H1 (cell line): ENCODE measurements around the gene ING4. TPM values are rescaled to one million over a fixed set of nuclear protein-coding genes. Genes with fewer than 3 reads are reported as not detected.

Experiments
- CTCF ChIA-PET: fragments of 300-600 bp; sonication (Branson Sonifier 250); formaldehyde crosslinking; loops from one replicate; lab custom pipeline; 2021; ENCODE audit not compliant: partially characterized antibody; lab: Charles Lee
- POLR2A ChIA-PET: fragments of 300-600 bp; sonication (Branson Sonifier 250); formaldehyde crosslinking; loops from one replicate; lab custom pipeline; 2021; ENCODE audit warnings: inconsistent platforms; ENCODE audit not compliant: partially characterized antibody; lab: Charles Lee
- DNase-seq, 2 experiments: peaks; one replicate each; pipeline versions ENCODE4 v3.0.0 to v3.0.0-alpha.2; 2010 to 2022; ENCODE audit warnings: low spot score in 2 of 2, low read depth in 1 of 2, mixed read lengths in 1 of 2
- FAIRE-seq: peaks from 2 replicates; lab custom pipeline; 2011; peaks lifted over from hg19 to GRCh38; lab: Jason Lieb, UNC
- H2AFZ ChIP-seq: 2 replicates; pipeline ENCODE4 v1.8.1; 2012; ENCODE audit warnings: low read length, inconsistent platforms
- H2AK5ac ChIP-seq: 2 replicates; pipeline ENCODE4 v1.6.1; 2013; ENCODE audit warnings: low read depth, low read length
- H2BK120ac ChIP-seq: replicated peaks from 2 replicates; pipeline ENCODE3; 2013; ENCODE audit warnings: low read depth, low read length, inconsistent platforms
- H2BK12ac ChIP-seq: 2 replicates; pipeline ENCODE4 v1.6.1; 2013; ENCODE audit warnings: low read depth, low read length
- H2BK15ac ChIP-seq: 2 replicates; pipeline ENCODE4 v1.6.1; 2013; ENCODE audit warnings: low read length
- H2BK20ac ChIP-seq: 2 replicates; pipeline ENCODE4 v1.6.1; 2013; ENCODE audit warnings: low read length
- H2BK5ac ChIP-seq: 2 replicates; pipeline ENCODE4 v1.6.1; 2013; ENCODE audit warnings: low read depth, low read length
- H3K14ac ChIP-seq: 2 replicates; pipeline ENCODE4 v1.6.1; 2013; ENCODE audit warnings: inconsistent platforms; ENCODE audit not compliant: insufficient read length
- H3K18ac ChIP-seq: 2 replicates; pipeline ENCODE4 v1.6.1; 2013; ENCODE audit warnings: low read length; ENCODE audit errors: extremely low read depth
- H3K23ac ChIP-seq: 2 replicates; pipeline ENCODE4 v1.6.1; 2013; ENCODE audit warnings: inconsistent platforms; ENCODE audit not compliant: insufficient read length
- H3K23me2 ChIP-seq: 2 replicates; pipeline ENCODE4 v1.6.1; 2013; ENCODE audit warnings: low read depth, low read length
- H3K27ac ChIP-seq: 2 replicates; pipeline ENCODE4 v1.6.1; 2011; ENCODE audit warnings: low read depth, low read length, inconsistent platforms
- H3K27me3 ChIP-seq, 4 experiments: replicated peaks in 1 of 4; 1 replicate in 1 of 4; 2 replicates in 3 of 4; pipeline versions ENCODE4 v1.6.1 to v1.8.1; 2011 to 2013; ENCODE audit warnings: low read length in 3 of 4, mild to moderate bottlenecking in 3 of 4, inconsistent platforms in 2 of 4, mixed read lengths in 2 of 4, moderate library complexity in 1 of 4; ENCODE audit not compliant: control insufficient read depth in 3 of 4, insufficient read depth in 3 of 4; ENCODE audit errors: extremely low read depth in 1 of 4
- H3K36me3 ChIP-seq, 4 experiments: 2 replicates each; pipeline versions ENCODE4 v1.6.1 to v1.8.1; 2011 to 2013; ENCODE audit warnings: mild to moderate bottlenecking in 4 of 4, low read length in 3 of 4, moderate library complexity in 2 of 4, control low read depth in 1 of 4, inconsistent platforms in 1 of 4; ENCODE audit not compliant: insufficient read depth in 4 of 4, control insufficient read depth in 2 of 4
- H3K4ac ChIP-seq: replicated peaks from 2 replicates; pipeline ENCODE3; 2013; ENCODE audit warnings: low read length, low read depth, mixed read lengths, inconsistent platforms; ENCODE audit not compliant: insufficient read length
- H3K4me1 ChIP-seq, 4 experiments: replicated peaks in 1 of 4; 1 replicate in 1 of 4; 2 replicates in 3 of 4; pipeline versions ENCODE4 v1.6.1 to v1.8.1; 2011 to 2013; ENCODE audit warnings: low read length in 3 of 4, inconsistent platforms in 2 of 4, mixed read lengths in 1 of 4; ENCODE audit not compliant: insufficient read depth in 4 of 4, control insufficient read depth in 3 of 4
- H3K4me2 ChIP-seq, 2 experiments: 2 replicates each; pipeline versions ENCODE4 v1.6.1 to v1.8.1; 2011 to 2013; ENCODE audit warnings: low read depth in 2 of 2, low read length in 2 of 2, control low read depth in 1 of 2, inconsistent platforms in 1 of 2, mild to moderate bottlenecking in 1 of 2; ENCODE audit not compliant: insufficient read depth in 1 of 2
- H3K4me3 ChIP-seq, 4 experiments: fragments of 200-600, 300-600 bp in 1 of 4; sonication (generic), shearing (Covaris generic), sonication (Bioruptor Twin) in 1 of 4; 2 replicates each; pipeline versions ENCODE4 v1.5.1 to v1.8.1; 2011 to 2016; ENCODE audit warnings: low read length in 4 of 4, low read depth in 3 of 4, control low read depth in 2 of 4, inconsistent platforms in 2 of 4, mild to moderate bottlenecking in 2 of 4, mixed read lengths in 1 of 4, moderate library complexity in 1 of 4; ENCODE audit not compliant: insufficient read depth in 2 of 4; ENCODE audit errors: extremely low read depth in 1 of 4
- H3K56ac ChIP-seq: replicated peaks from 2 replicates; pipeline ENCODE3; 2013; ENCODE audit warnings: low read depth, mild to moderate bottlenecking, mixed read lengths, low read length, inconsistent platforms; ENCODE audit not compliant: insufficient read length
- H3K79me1 ChIP-seq: 2 replicates; pipeline ENCODE4 v1.6.1; 2013; ENCODE audit warnings: low read depth, low read length, control low read depth
- H3K79me2 ChIP-seq, 2 experiments: 2 replicates each; pipeline versions ENCODE4 v1.6.1 to v1.8.1; 2012 to 2013; ENCODE audit warnings: low read length in 2 of 2, mild to moderate bottlenecking in 2 of 2, inconsistent platforms in 1 of 2; ENCODE audit not compliant: insufficient read depth in 2 of 2, control insufficient read depth in 1 of 2
- H3K9ac ChIP-seq, 4 experiments: replicated peaks in 1 of 4; 1 replicate in 1 of 4; 2 replicates in 3 of 4; pipeline versions ENCODE4 v1.6.1 to v1.8.1; 2011 to 2013; ENCODE audit warnings: low read depth in 3 of 4, low read length in 3 of 4, control low read depth in 2 of 4, mild to moderate bottlenecking in 2 of 4, moderate library complexity in 2 of 4, inconsistent platforms in 1 of 4; ENCODE audit errors: extremely low read depth in 1 of 4
- H3K9me3 ChIP-seq, 2 experiments: 2 replicates each; pipeline versions ENCODE4 v1.6.1 to v1.8.1; 2012 to 2013; ENCODE audit warnings: mild to moderate bottlenecking in 2 of 2, moderate library complexity in 2 of 2, control low read depth in 1 of 2, inconsistent platforms in 1 of 2, low read depth in 1 of 2, low read length in 1 of 2, mixed read lengths in 1 of 2; ENCODE audit not compliant: insufficient read depth in 2 of 2
- H4K20me1 ChIP-seq, 2 experiments: replicated peaks in 1 of 2; 2 replicates each; pipeline versions ENCODE3 to v1.8.1; 2011 to 2013; ENCODE audit warnings: inconsistent platforms in 2 of 2, low read length in 2 of 2, mild to moderate bottlenecking in 1 of 2; ENCODE audit not compliant: insufficient read depth in 2 of 2, control insufficient read depth in 1 of 2
- H4K5ac ChIP-seq: 2 replicates; pipeline ENCODE4 v1.6.1; 2013; ENCODE audit warnings: low read length, low read depth, mixed read lengths, inconsistent platforms; ENCODE audit not compliant: insufficient read length
- H4K8ac ChIP-seq: 2 replicates; pipeline ENCODE4 v1.8.0; 2013; ENCODE audit warnings: mild to moderate bottlenecking, moderate library complexity, low read length, inconsistent platforms; ENCODE audit not compliant: insufficient read depth; ENCODE audit errors: extremely low read depth
- H4K91ac ChIP-seq: replicated peaks from 2 replicates; pipeline ENCODE3; 2013; ENCODE audit warnings: low read length, mixed read lengths, inconsistent platforms; ENCODE audit not compliant: insufficient read length
- BRCA1 ChIP-seq: IDR thresholded peaks from 2 replicates; pipeline ENCODE4 v1.6.1; 2012; ENCODE audit warnings: low read depth, low read length, improper control_type of control experiment
- CHD2 ChIP-seq: IDR thresholded peaks from 2 replicates; pipeline ENCODE4 v1.6.1; 2012; ENCODE audit warnings: low read length, improper control_type of control experiment
- GABPA ChIP-seq: IDR thresholded peaks from 2 replicates; pipeline ENCODE4 v1.6.1; 2011; ENCODE audit warnings: mild to moderate bottlenecking, low read length, moderate library complexity, borderline replicate concordance; ENCODE audit not compliant: insufficient read depth
- HDAC6 ChIP-seq: IDR thresholded peaks from one replicate; pipeline ENCODE4 v1.7.1; 2012; ENCODE audit warnings: low read depth, mild to moderate bottlenecking, inconsistent platforms, low read length, moderate library complexity
- KDM5A ChIP-seq: fragments of 200-600 bp; IDR thresholded peaks from 2 replicates; pipeline ENCODE4 v1.7.1; 2012; ENCODE audit warnings: mild to moderate bottlenecking, low read length, inconsistent platforms, mixed read lengths
- NANOG ChIP-seq: IDR thresholded peaks from 2 replicates; pipeline ENCODE4 v1.6.1; 2011; ENCODE audit warnings: low read length, low read depth, mild to moderate bottlenecking, inconsistent platforms; ENCODE audit not compliant: insufficient read depth, poor library complexity, severe bottlenecking
- RAD21 ChIP-seq, 2 experiments: IDR thresholded peaks in 1 of 2; conservative IDR thresholded peaks in 1 of 2; 2 replicates each; pipeline ENCODE4 v1.6.1; 2011; ENCODE audit warnings: low read depth in 2 of 2, low read length in 2 of 2, improper control_type of control experiment in 1 of 2, inconsistent platforms in 1 of 2, mild to moderate bottlenecking in 1 of 2, moderate library complexity in 1 of 2
- RFX5 ChIP-seq: IDR thresholded peaks from 2 replicates; pipeline ENCODE4 v1.6.1; 2011; ENCODE audit warnings: low read depth, low read length, improper control_type of control experiment, borderline replicate concordance
- SIN3A ChIP-seq, 2 experiments: IDR thresholded peaks in 1 of 2; conservative IDR thresholded peaks in 1 of 2; 2 replicates each; pipeline ENCODE4 v1.6.1; 2011 to 2012; ENCODE audit warnings: low read length in 2 of 2, improper control_type of control experiment in 1 of 2, low read depth in 1 of 2, mild to moderate bottlenecking in 1 of 2
- SIX5 ChIP-seq: IDR thresholded peaks from 2 replicates; pipeline ENCODE4 v1.6.1; 2011; ENCODE audit warnings: mild to moderate bottlenecking, low read depth, low read length
- SRF ChIP-seq: IDR thresholded peaks from 2 replicates; pipeline ENCODE4 v1.6.1; 2011; ENCODE audit warnings: mild to moderate bottlenecking, low read depth, low read length, moderate library complexity
- WGBS, 2 experiments: shearing (Covaris generic) in 1 of 2; methylation state at CpG; one replicate each; pipeline versions ENCODE4 v1.1.6 to v1.1.7; 2013 to 2015; ENCODE audit warnings: low lambda C conversion rate in 2 of 2, mixed read lengths in 2 of 2, inconsistent platforms in 1 of 2, low coverage in 1 of 2, missing lambda C conversion rate in 1 of 2; ENCODE audit not compliant: insufficient replicate concordance in 2 of 2, insufficient coverage in 1 of 2, insufficient read length in 1 of 2; ENCODE audit errors: extremely low coverage in 1 of 2, missing lambda C conversion rate in 1 of 2; 5-methylcytosine and 5-hydroxymethylcytosine counted together
- polyA plus RNA-seq, 7 experiments: library from polyadenylated mRNA; depleted of rRNA in 3 of 7; stranded (reverse) in 5 of 7; unstranded in 2 of 7; fragments of >200 nt in 5 of 7; fragments of 200-250 nt in 2 of 7; gene quantifications; 1 replicate in 5 of 7; 2 replicates in 1 of 7; 4 replicates in 1 of 7; pipeline versions ENCODE4 v1.2.1 to v1.2.3, GENCODE V29; 2011 to 2013; ENCODE audit warnings: missing spikeins in 2 of 7, mixed read lengths in 2 of 7
- total RNA-seq: library from RNA; stranded (reverse); fragmentation: NEBNext Ultra II Directional; extraction: Animal tissue kit (Norgen Biotek cat#: 25700); gene quantifications from 2 replicates; pipeline ENCODE4 v1.2.1, GENCODE V29; 2021

ING4 gene
- total and polyA plus RNA-seq, 2 of the 8 experiments (the other 6 are each of a cell fraction or from before 2014, with no cell fraction given), result 22.9 to 28.6 TPM

- Histone ChIP-seq H3K23me2 (peaks cover 8% of the 10 kb centered on the region; the same call in 1 of the 2 replicates), H3K14ac (no peak overlapping the region), H3K27ac (no peak overlapping the region), H4K5ac (no peak overlapping the region), H2BK12ac (peak overlapping the region; percentile 69; the same call in 1 of the 2 replicates), H2BK5ac (peak overlapping the region; percentile 79; the same call in 1 of the 2 replicates), H3K27me3 (no peaks in the 10 kb centered on the region), H3K9me3 (no peaks in the 10 kb centered on the region), H3K9ac (no peak overlapping the region), H2BK15ac (peak overlapping the region; percentile 95; the same call in 1 of the 2 replicates), H2BK120ac (no peak overlapping the region), H3K56ac (no peak overlapping the region), H3K18ac (peak overlapping the region; percentile 51)
- WGBS, 2 experiments, result 88% methylated on average over 6 of the region's 6 CpGs; no CpG with 5 or more reads in 1 of the 2 experiments
- TF ChIP-seq SRF (no peak), RFX5 (no peak), CHD2 (no peak), BRCA1 (no peak), NANOG (no peak), GABPA (no peak), SIX5 (no peak), RAD21 (IDR thresholded peaks at IDR 0.05 in 1 of 2, conservative IDR thresholded peaks at IDR 0.05 in 1 of 2; ENCODE audit: low read depth in 2 of 2, low read length in 2 of 2) (no peak), HDAC6 (no peak), KDM5A (no peak), SIN3A (conservative IDR thresholded peaks at IDR 0.05 in 1 of 2, IDR thresholded peaks at IDR 0.05 in 1 of 2; ENCODE audit: low read depth in 1 of 2, low read length in 2 of 2) (no peak)
- TF ChIP-seq, all 59 proteins: peak for 0
- POLR2A ChIA-PET, result interaction anchor here (0.6 to 3.4 kb wide), 14 partner anchors 11 to 324 kb away, joined by 3 to 19 read pairs (median 4); partner anchors contain the start of genes GAPDH and ZNF384
- Histone ChIP-seq H3K4ac (peak overlapping the region; percentile 40), H4K20me1 (no peaks in the 10 kb centered on the region), H3K4me2 (peak overlapping the region; percentile 76 to 89; a peak in 3 of 4 replicates), H4K8ac (no peak overlapping the region), H3K36me3 (no peaks in the 10 kb centered on the region), H2AK5ac (0 out of 2 replicates have a peak overlapping the region, but pooled peaks have one; percentile 45), H3K4me1 (peaks cover 15 to 23% (median 18%) of the 10 kb centered on the region in 4 experiments), H2AFZ (0 out of 2 replicates have a peak overlapping the region, but pooled peaks have one; percentile 39), H3K23ac (no peak overlapping the region), H3K4me3 (peak overlapping the region in 1 of 4 experiments; percentile 56; a peak in 3 of 8 replicates), H3K79me2 (no peaks in the 10 kb centered on the region), H4K91ac (peak overlapping the region; percentile 81), H2BK20ac (peak overlapping the region; percentile 99; the same call in 1 of the 2 replicates), H3K79me1 (no peaks in the 10 kb centered on the region)
- DNase-seq (no peak), FAIRE-seq (no peak)
- CTCF ChIA-PET, result interaction anchor here (0.7 to 2.0 kb wide), 7 partner anchors 9 to 153 kb away, joined by 3 to 9 read pairs (median 3); partner anchors contain the start of gene PTMS
Measured at GRCh38 chr12:6612247-6612646, 50.7 kb downstream of the ING4 start.
